PFSK-1 (cell line): ENCODE measurements around the gene TTLL11.

Experiments
- FOXP2 ChIP-seq: optimal IDR thresholded peaks from 2 replicates; pipeline ENCODE3; 2011; ENCODE audit warnings: borderline replicate concordance, control low read depth, inconsistent platforms; ENCODE audit not compliant: insufficient read depth; ENCODE audit errors: extremely low read length, extremely low read depth
- POLR2AphosphoS5 ChIP-seq: IDR thresholded peaks from 2 replicates; pipeline ENCODE4 v1.6.1; 2012; ENCODE audit warnings: low read depth, mild to moderate bottlenecking, control low read depth, low read length, moderate library complexity
- SIN3A ChIP-seq: IDR thresholded peaks from 2 replicates; pipeline ENCODE4 v1.6.1; 2012; ENCODE audit warnings: mild to moderate bottlenecking, low read length, moderate library complexity, borderline replicate concordance; ENCODE audit not compliant: insufficient read depth
- TAF1 ChIP-seq: IDR thresholded peaks from 2 replicates; pipeline ENCODE4 v1.6.1; 2012; ENCODE audit warnings: low read length, control low read depth, borderline replicate concordance; ENCODE audit not compliant: insufficient read depth
- TF ChIP-seq, protein P1 (sequence below), 2 experiments: IDR thresholded peaks; 2 replicates each; pipeline versions ENCODE4 v1.6.1 to v1.8.0; 2011 to 2012; ENCODE audit warnings: low read depth in 2 of 2, low read length in 2 of 2, control low read depth in 1 of 2, inconsistent platforms in 1 of 2, mild to moderate bottlenecking in 1 of 2, moderate library complexity in 1 of 2; ENCODE audit not compliant: insufficient read depth in 1 of 2

Gene TTLL11

DNA sequence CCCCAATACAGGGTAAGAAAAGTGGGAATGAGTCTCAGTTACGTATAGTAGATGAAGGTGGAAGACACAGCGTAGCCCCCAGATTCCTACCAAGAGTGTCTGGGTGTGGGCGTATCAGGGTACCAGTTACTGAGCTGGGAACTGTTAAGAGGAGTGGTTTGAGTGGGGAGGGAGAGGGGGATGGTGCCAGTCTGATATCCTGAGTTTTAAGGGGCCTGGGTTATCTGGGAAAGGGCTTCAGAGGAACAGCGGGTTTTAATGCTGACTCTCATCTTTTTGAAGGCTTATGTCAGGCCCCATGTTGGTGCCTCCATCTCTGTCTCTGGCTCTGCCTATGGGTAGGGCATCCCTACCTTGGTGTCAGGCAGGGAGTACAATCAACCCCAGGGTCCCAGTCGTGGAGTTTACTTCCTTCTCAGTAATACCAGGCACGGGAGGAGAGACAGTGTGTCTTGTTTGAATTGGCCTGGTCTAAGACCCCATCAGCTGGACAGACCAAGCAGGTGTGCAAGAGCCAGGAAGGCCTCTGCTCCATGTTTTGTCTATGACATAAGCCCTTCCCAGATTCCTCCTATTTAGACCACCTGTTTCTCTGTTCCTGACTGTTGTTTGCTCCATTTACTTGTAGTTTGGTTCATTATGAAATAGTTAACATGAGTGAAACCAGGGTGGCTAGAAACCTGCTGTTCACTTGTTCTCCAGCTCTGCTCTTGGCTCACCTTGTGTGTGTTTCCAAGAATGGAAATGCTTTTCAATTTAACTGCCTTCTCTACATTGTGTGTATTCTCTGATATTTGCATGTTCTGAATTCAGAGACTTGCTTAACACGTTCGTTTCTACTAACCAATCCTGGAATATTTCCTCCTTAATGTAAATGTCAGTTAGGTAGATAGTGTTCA, 316.1 kb downstream of the TTLL11 start:
- TF ChIP-seq SIN3A = no peak
- no peak for TF ChIP-seq FOXP2
- TF ChIP-seq POLR2AphosphoS5 = no peak
- TF ChIP-seq, protein P1, sequence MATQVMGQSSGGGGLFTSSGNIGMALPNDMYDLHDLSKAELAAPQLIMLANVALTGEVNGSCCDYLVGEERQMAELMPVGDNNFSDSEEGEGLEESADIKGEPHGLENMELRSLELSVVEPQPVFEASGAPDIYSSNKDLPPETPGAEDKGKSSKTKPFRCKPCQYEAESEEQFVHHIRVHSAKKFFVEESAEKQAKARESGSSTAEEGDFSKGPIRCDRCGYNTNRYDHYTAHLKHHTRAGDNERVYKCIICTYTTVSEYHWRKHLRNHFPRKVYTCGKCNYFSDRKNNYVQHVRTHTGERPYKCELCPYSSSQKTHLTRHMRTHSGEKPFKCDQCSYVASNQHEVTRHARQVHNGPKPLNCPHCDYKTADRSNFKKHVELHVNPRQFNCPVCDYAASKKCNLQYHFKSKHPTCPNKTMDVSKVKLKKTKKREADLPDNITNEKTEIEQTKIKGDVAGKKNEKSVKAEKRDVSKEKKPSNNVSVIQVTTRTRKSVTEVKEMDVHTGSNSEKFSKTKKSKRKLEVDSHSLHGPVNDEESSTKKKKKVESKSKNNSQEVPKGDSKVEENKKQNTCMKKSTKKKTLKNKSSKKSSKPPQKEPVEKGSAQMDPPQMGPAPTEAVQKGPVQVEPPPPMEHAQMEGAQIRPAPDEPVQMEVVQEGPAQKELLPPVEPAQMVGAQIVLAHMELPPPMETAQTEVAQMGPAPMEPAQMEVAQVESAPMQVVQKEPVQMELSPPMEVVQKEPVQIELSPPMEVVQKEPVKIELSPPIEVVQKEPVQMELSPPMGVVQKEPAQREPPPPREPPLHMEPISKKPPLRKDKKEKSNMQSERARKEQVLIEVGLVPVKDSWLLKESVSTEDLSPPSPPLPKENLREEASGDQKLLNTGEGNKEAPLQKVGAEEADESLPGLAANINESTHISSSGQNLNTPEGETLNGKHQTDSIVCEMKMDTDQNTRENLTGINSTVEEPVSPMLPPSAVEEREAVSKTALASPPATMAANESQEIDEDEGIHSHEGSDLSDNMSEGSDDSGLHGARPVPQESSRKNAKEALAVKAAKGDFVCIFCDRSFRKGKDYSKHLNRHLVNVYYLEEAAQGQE (IDR thresholded peaks at IDR 0.05; ENCODE audit: insufficient read depth in 1 of 2, low read depth in 2 of 2, low read length in 2 of 2) = no peak
- TF ChIP-seq TAF1 = no peak

DNA sequence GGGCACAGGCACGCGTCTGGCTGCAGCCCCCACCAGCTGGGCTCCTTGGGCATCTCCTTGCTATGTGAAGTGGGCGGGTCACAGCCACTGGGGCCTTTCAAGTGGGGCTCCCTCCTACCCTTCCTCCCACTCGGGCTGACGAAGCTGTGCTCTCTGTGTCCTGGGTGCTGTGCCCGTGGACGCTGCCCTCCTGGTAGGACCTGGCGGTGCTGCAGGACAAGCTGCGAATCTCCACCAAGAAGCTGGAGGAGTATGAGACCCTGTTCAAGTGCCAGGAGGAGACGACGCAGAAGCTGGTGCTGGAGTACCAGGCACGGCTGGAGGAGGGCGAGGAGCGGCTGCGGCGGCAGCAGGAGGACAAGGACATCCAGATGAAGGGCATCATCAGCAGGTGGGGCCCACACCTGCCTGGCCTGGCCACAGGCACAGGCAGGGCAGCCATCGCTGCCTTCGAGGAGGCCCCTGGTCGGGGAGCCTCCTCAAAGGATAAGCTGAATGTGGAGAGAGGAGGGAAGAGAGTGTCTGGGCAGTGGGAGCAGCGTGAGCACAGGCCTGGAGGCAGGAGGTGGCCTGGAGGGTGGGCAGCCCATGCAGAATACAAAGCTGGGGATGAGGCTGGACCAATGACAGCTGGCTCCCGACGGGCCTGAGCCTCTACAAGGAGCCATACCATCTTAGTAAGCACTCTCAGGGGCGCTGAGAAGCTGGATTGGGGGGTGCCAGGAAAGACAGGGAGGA, 316.9 kb downstream of the TTLL11 start:
- TF ChIP-seq, protein P1 (IDR thresholded peaks at IDR 0.05; ENCODE audit: insufficient read depth in 1 of 2, low read depth in 2 of 2, low read length in 2 of 2) = no peak
- TF ChIP-seq SIN3A = no peak
- no peak for TF ChIP-seq POLR2AphosphoS5
- TF ChIP-seq TAF1 = no peak
- TF ChIP-seq FOXP2 = no peak

DNA sequence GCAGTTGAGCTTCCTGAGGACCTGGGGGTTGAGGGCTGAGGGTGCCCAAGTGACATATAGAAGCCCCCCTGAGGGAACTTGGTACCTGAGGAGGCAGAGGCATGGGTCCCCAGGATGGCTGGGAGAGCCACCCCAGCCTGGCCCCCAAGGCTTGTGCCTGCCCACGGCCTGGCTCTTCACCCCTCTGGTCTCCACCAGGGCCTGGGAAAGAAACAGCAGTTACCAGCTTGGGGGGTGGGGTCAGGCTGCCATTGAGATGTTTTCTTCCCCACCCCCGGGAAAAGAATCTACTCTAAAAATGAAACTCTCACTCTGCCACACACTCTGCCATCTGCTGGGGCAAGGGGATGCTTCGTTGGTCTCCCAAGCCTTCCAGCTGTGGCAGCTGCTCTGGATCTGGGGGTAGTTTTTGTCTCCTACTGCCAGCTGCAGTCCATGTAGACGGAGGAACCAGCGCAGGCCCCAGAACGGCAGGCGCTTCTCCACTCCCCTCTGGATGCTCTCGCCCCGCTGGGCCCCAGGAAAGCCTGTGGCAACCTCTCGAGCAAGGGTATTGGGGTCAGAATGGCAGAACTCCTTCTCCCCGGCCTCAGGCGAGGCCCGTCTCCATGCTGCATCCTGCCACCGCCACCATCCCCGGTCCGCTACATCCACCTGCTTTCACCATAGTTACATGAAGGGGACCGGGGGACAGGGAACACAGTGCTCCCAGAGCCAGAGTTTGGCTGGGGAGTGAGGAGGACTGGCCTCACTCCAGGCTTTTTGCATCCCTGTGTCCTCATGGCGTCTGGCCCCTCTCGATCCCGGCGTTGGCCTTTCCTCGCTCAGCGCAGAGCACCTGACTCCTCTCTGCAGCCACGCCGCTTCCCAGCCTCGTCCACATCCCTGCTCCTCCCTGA, 318.1 kb downstream of the TTLL11 start:
- no peak for TF ChIP-seq FOXP2
- no peak for TF ChIP-seq TAF1
- TF ChIP-seq SIN3A = no peak
- TF ChIP-seq POLR2AphosphoS5 = no peak
- TF ChIP-seq, protein P1 (IDR thresholded peaks at IDR 0.05; ENCODE audit: insufficient read depth in 1 of 2, low read depth in 2 of 2, low read length in 2 of 2) = no peak

DNA sequence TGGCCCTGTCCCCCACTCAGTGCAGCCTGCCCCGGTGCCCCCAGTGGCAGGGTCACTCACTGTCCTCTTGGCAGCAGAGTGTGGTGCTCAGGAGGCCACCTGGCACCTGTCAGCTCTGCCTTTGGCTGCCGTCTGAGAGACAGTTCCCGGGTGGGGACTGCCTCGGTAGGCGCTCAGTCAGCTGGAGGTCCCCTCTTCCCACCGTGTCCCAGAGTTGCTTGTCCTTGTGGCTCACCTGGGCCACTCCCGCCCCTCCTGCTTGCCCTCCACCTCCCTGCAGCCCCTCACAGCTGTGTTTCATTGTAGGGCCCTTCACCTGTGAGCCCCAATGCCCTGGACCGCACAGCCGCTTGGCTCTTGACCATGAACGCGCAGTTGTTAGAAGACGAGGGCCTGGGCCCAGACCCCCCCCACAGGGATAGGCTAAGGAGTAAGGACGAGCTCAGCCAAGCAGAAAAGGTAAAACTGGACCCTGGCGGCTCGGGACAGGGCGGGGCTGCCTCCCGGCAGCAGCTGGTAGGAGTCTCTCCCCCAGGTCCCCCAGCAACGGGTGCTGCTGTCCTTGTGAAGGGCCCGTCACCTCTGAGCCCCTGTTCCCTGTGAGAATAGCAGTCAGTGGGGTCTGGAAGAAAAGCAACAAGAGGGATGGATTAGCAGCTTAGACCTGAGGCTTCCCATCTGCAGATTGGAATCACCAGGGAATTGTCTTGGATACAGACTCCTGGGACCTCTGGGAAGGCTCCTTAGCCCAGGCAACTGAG, 319.0 kb downstream of the TTLL11 start:
- TF ChIP-seq SIN3A (no peak), POLR2AphosphoS5 (no peak), TAF1 (no peak), FOXP2 (no peak)
- TF ChIP-seq, protein P1 (IDR thresholded peaks at IDR 0.05; ENCODE audit: insufficient read depth in 1 of 2, low read depth in 2 of 2, low read length in 2 of 2) = no peak
